Rectal smooth muscle tissue (tissue), 1 donor: ENCODE measurements around the gene HAT1.
"Not testable (repeated sequence)": the region's sequence is repeated elsewhere in the genome, so short reads cannot be mapped to it uniquely, and the experiment has no call there.

Experiments
- H3K27ac ChIP-seq: one replicate; pipeline ENCODE4 v1.7.0; 2013; ENCODE audit warnings: low read depth, low read length, inconsistent platforms
- H3K27me3 ChIP-seq: one replicate; pipeline ENCODE4 v1.7.0; 2013; ENCODE audit warnings: low read length; ENCODE audit not compliant: control insufficient read depth, insufficient read depth
- H3K36me3 ChIP-seq: one replicate; pipeline ENCODE4 v1.7.0; 2013; ENCODE audit warnings: low read length; ENCODE audit not compliant: control insufficient read depth, insufficient read depth
- H3K4me1 ChIP-seq: one replicate; pipeline ENCODE4 v1.7.0; 2013; ENCODE audit warnings: low read length; ENCODE audit not compliant: control insufficient read depth, insufficient read depth
- H3K4me3 ChIP-seq: one replicate; pipeline ENCODE4 v1.7.0; 2013; ENCODE audit warnings: low read length
- H3K9ac ChIP-seq: one replicate; pipeline ENCODE4 v1.7.0; 2013; ENCODE audit warnings: low read length

The HAT1 gene

GRCh38 chr2:171893824-171894611 is 28.2 kb upstream of the HAT1 start, which contains the start of gene SLC25A12:
Gene SLC25A12 (minus strand): TSS chr2:171894244. CDS start chr2:171894214, 30 bp downstream.
- peak within 1 kb of the TSS; percentile 77 for H3K9ac ChIP-seq
- no peaks in the 10 kb centered on the region for H3K27me3 ChIP-seq
- H3K4me3 ChIP-seq: peak within 1 kb of the TSS; percentile 91
- no peaks in the 10 kb centered on the region for H3K36me3 ChIP-seq
- peaks cover 10% of the 10 kb centered on the region for H3K4me1 ChIP-seq
- H3K27ac ChIP-seq: peak within 1 kb of the TSS; percentile 72

- peak overlapping the region; percentile 72 for H3K27ac ChIP-seq
- peak overlapping the region; percentile 91 for H3K4me3 ChIP-seq
- H3K4me1 ChIP-seq: peaks cover 10% of the 10 kb centered on the region
- peak overlapping the region; percentile 77 for H3K9ac ChIP-seq
- no peaks in the 10 kb centered on the region for H3K27me3 ChIP-seq
- H3K36me3 ChIP-seq: no peaks in the 10 kb centered on the region
These were observed 27.7 kb upstream of the HAT1 start for GRCh38 chr2:171894612-171894947.

DNA sequence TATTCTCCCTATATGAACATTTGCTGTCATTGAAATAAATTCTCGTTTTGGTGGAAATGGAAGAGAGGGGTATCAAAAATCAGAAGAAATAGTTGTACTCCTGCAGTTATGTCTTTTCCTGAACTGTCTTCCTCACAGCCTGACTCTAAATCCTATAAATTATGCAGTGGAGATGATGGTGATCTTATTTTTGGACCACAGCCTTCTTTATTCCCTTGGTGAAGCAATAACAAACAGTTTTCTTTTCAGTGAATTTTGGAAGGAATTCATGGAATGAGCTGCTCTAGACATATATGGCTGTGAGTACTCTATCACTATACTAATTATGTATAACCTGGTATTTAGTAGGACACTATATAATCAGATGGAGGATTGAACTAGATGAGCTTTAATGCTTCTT is 26.5 kb upstream of the HAT1 start:
- H3K36me3 ChIP-seq: no peaks in the 10 kb centered on the region
- H3K27ac ChIP-seq: no peak overlapping the region
- H3K4me3 ChIP-seq: no peak overlapping the region
- no peaks in the 10 kb centered on the region for H3K27me3 ChIP-seq
- H3K9ac ChIP-seq: no peak overlapping the region
- H3K4me1 ChIP-seq: peaks cover 10% of the 10 kb centered on the region

GRCh38 chr2:171899623-171900282 is 22.5 kb upstream of the HAT1 start:
- H3K27me3 ChIP-seq, H3K27ac ChIP-seq, H3K9ac ChIP-seq, H3K4me1 ChIP-seq, H3K4me3 ChIP-seq, H3K36me3 ChIP-seq: not testable (repeated sequence)

DNA sequence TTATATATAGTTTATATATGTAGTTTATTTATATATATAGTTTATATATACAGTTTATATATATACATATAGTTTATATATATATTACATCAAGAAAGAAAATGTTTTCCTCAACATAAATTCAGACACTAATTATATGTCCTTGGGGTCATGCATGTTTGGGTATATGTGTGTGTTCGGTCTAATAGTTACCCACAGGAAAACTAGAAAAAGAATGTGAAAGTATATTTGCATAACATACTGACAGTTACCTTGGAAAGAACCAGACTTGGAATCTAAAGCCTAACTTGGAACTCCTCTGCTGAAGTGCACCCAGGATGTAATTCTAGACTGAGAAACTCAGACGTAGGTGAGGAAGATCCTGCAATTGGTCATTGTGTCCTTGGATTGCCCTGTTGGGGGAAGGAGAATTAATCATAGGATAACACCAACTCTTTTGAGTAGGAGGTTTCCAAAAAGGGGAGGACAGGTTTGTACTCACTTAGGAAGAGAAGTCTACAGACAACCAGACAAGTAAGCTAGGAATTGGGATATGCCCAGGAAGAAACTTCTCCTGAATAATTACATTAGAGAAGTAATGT is 19.3 kb upstream of the HAT1 start:
- Histone ChIP-seq H3K36me3 (no peaks in the 10 kb centered on the region), H3K27me3 (no peaks in the 10 kb centered on the region), H3K4me3 (no peak overlapping the region), H3K9ac (no peak overlapping the region), H3K27ac (no peak overlapping the region), H3K4me1 (no peaks in the 10 kb centered on the region)

- no peaks in the 10 kb centered on the region for H3K4me1 ChIP-seq
- H3K36me3 ChIP-seq: no peaks in the 10 kb centered on the region
- no peak overlapping the region for H3K9ac ChIP-seq
- H3K4me3 ChIP-seq: no peak overlapping the region
- no peaks in the 10 kb centered on the region for H3K27me3 ChIP-seq
- no peak overlapping the region for H3K27ac ChIP-seq
These were observed 14.0 kb upstream of the HAT1 start for GRCh38 chr2:171908235-171908634.

- Histone ChIP-seq H3K27me3 (no peaks in the 10 kb centered on the region), H3K36me3 (no peaks in the 10 kb centered on the region), H3K4me1 (no peaks in the 10 kb centered on the region), H3K27ac (no peak overlapping the region), H3K4me3 (no peak overlapping the region), H3K9ac (no peak overlapping the region)
These were observed 13.0 kb upstream of the HAT1 start for GRCh38 chr2:171909266-171909665.

GRCh38 chr2:171910494-171910893 is 11.8 kb upstream of the HAT1 start:
- H3K27ac ChIP-seq: no peak overlapping the region
- no peaks in the 10 kb centered on the region for H3K27me3 ChIP-seq
- H3K4me3 ChIP-seq: no peak overlapping the region
- no peaks in the 10 kb centered on the region for H3K4me1 ChIP-seq
- H3K9ac ChIP-seq: no peak overlapping the region
- H3K36me3 ChIP-seq: no peaks in the 10 kb centered on the region

- H3K27ac ChIP-seq: no peak overlapping the region
- H3K4me1 ChIP-seq: no peaks in the 10 kb centered on the region
- H3K36me3 ChIP-seq: no peaks in the 10 kb centered on the region
These were observed 8.7 kb upstream of the HAT1 start for GRCh38 chr2:171913517-171913916.

DNA sequence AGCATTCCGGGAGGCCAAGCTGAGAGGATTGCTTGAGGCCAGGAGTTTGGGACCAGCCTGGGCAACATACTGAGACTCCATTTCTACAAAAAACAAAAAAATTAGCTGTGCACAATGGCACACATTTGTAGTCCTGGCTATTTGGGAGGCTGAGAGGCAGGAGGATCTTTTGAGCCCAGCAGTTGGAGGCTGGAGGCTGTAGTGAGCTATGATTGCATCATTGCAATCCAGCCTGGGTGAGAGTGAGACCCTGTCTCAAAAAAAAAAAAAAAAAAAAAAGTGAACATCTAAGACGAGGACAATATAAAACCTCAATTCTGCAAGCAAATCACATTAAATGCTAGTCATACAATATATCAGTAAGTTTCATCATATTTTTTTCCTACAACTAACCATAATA is 2.8 kb upstream of the HAT1 start:
- no peak overlapping the region for H3K27ac ChIP-seq
- no peak overlapping the region for H3K4me3 ChIP-seq
- H3K9ac ChIP-seq: no peak overlapping the region
- H3K4me1 ChIP-seq: peaks cover 18% of the 10 kb centered on the region
- no peaks in the 10 kb centered on the region for H3K27me3 ChIP-seq
- no peaks in the 10 kb centered on the region for H3K36me3 ChIP-seq

More at GRCh38 chr2:171913517-171913916, 8.7 kb upstream of the HAT1 start:
- H3K27me3 ChIP-seq: no peaks in the 10 kb centered on the region
- H3K4me3 ChIP-seq: no peak overlapping the region
- no peak overlapping the region for H3K9ac ChIP-seq

- Histone ChIP-seq H3K27me3 (no peaks in the 10 kb centered on the region), H3K9ac (peak overlapping the region; percentile 13), H3K4me3 (peak overlapping the region; percentile 61), H3K27ac (peak overlapping the region; percentile 80), H3K4me1 (peaks cover 18% of the 10 kb centered on the region), H3K36me3 (no peaks in the 10 kb centered on the region)
These were observed 361 bp upstream of the HAT1 start for GRCh38 chr2:171921970-171922229.

DNA sequence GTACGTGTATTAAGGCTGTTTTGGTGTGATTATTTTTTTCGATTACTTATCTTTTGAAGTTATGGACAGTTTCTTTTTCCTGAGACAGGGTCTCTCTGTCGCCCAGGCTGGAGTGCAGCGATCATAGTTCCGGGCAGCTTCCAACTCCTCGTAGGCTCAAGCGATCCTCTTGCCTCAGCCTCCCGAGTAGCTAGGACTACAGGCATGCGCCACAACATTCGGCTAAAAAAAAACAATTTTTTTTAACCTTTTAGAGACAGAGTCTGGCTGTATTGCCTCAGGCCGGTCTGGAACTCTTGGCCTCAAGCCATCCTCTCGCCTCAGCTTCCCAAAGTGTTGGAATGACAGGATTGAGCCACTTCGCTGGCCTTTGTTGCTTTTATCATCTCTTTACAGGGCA is 945 bp downstream of the HAT1 start:
- no peaks in the 10 kb centered on the region for H3K36me3 ChIP-seq
- H3K4me3 ChIP-seq: peak overlapping the region; percentile 100
- H3K27me3 ChIP-seq: no peaks in the 10 kb centered on the region
- H3K9ac ChIP-seq: peak overlapping the region; percentile 56
- H3K4me1 ChIP-seq: peaks cover 18% of the 10 kb centered on the region
- peak overlapping the region; percentile 97 for H3K27ac ChIP-seq
